HG03066 (cell line): Measurements from ENCODE around the gene TRAF7.

ENCODE experiments used
- ATAC-seq: cut with Tn5 transposase; IDR thresholded peaks from one replicate; pipeline ENCODE4 v1.9.1; 2021; ENCODE audit warnings: low read depth; ENCODE audit not compliant: unreplicated experiment

Gene TRAF7

GRCh38 chr16:2212362-2213324 is 57.1 kb downstream of the TRAF7 start:
- ATAC-seq: no peak

GRCh38 chr16:2213817-2214718 is 58.5 kb downstream of the TRAF7 start:
- no peak for ATAC-seq

- peak; percentile 86 for ATAC-seq
These were observed 59.1 kb downstream of the TRAF7 start, which contains the start of gene PGP for GRCh38 chr16:2214719-2214968. TSS of gene PGP (minus strand) at chr16:2214840. CDS start at chr16:2214777, 63 bp downstream.

GRCh38 chr16:2216330-2216729 is 60.7 kb downstream of the TRAF7 start:
- ATAC-seq: no peak

- peak; percentile 86 for ATAC-seq
These were observed 67.8 kb downstream of the TRAF7 start, which contains the start of gene E4F1 for GRCh38 chr16:2223221-2223941. TSS of gene E4F1 (plus strand) at chr16:2223591. CDS start at chr16:2223614, 23 bp downstream.

- peak; percentile 10 for ATAC-seq
These were observed 68.4 kb downstream of the TRAF7 start for GRCh38 chr16:2223942-2224486.

GRCh38 chr16:2226245-2226793 is 70.7 kb downstream of the TRAF7 start:
- ATAC-seq: no peak

- ATAC-seq: no peak
These were observed 71.3 kb downstream of the TRAF7 start for GRCh38 chr16:2226918-2227317.
